Left lung (tissue), 10 donors: Measurements from ENCODE around the gene PKN1. TPM values are rescaled to one million over a fixed set of nuclear protein-coding genes. Genes with fewer than 3 reads are reported as not detected.

Experiments
- ATAC-seq: fragments of 200-7000 bp; cut with Tn5 transposase; one replicate; pipeline ENCODE4 v1.9.1; 2020; ENCODE audit warnings: moderate library complexity
- DNase-seq, 4 donors: peaks; one replicate each; pipeline ENCODE4 v3.0.0-alpha.2; 2013 to 2020
- H3K27ac ChIP-seq, 2 donors: fragments of 200-600 bp; sonication (generic) in 1 of 2; one replicate each; pipeline versions ENCODE4 v1.5.0 to v1.8.0; 2020 to 2021
- H3K27me3 ChIP-seq, 2 donors: fragments of 200-600 bp; sonication (generic) in 1 of 2; one replicate each; pipeline versions ENCODE4 v1.5.0 to v1.8.0; 2020 to 2021
- H3K36me3 ChIP-seq, 2 donors: fragments of 200-600 bp; sonication (generic) in 1 of 2; one replicate each; pipeline versions ENCODE4 v1.5.0 to v1.8.0; 2020 to 2021
- H3K4me1 ChIP-seq, 2 donors: fragments of 200-600 bp; one replicate each; pipeline ENCODE4 v1.8.0; 2021
- H3K4me3 ChIP-seq, 2 donors: fragments of 200-600 bp; sonication (generic) in 1 of 2; one replicate each; pipeline versions ENCODE4 v1.5.0 to v1.8.0; 2020 to 2021; ENCODE audit warnings: mild to moderate bottlenecking in 1 of 2
- H3K9me3 ChIP-seq, 2 donors: fragments of 200-600 bp; sonication (generic) in 1 of 2; one replicate each; pipeline versions ENCODE4 v1.5.0 to v1.8.0; 2020 to 2021
- CTCF ChIP-seq, 2 donors: fragments of 200-600 bp; sonication (generic) in 1 of 2; IDR thresholded peaks; one replicate each; pipeline versions ENCODE4 v1.5.0 to v1.8.0; 2021; ENCODE audit warnings: antibody characterized with exemption in 2 of 2
- intact Hi-C, 2 donors: fragments of 100-400 bp; cut with DNase I; formaldehyde crosslinking; loops; one replicate each; pipeline versions ENCODE4 v1.11.2 to v1.14.2; 2022
- polyA plus RNA-seq, 6 donors: library from polyadenylated mRNA; unstranded; fragments of 120-200 nt; gene quantifications; one replicate each; pipeline ENCODE4 v1.2.1, GENCODE V29; 2013; ENCODE audit not compliant: insufficient read length in 6 of 6
- total RNA-seq, 2 donors: library from RNA; stranded (reverse); fragmentation: NEBNext Ultra II Directional; extraction: Animal tissue kit (Norgen Biotek cat#: 25700); gene quantifications; one replicate each; pipeline ENCODE4 v1.2.1, GENCODE V29; 2021
- donor health status: DM: no; HTN: yes; CAD: no.
- donor health status: DM: no; HTN: no; CAD: no.

The PKN1 gene
- total and polyA plus RNA-seq, 8 donors: 91.9 to 190 (median 101) TPM

- peak; percentile 86 to 96 for TF ChIP-seq CTCF (IDR thresholded peaks at IDR 0.05)
- Histone ChIP-seq H3K4me1 (peaks cover 23 to 29% of the 10 kb centered on the region in 2 donors), H3K36me3 (peaks cover 0 to 56% of the 10 kb centered on the region in 2 donors), H3K27me3 (peaks cover 0 to 8% of the 10 kb centered on the region in 2 donors), H3K9me3 (no peaks in the 10 kb centered on the region), H3K4me3 (no peak overlapping the region), H3K27ac (no peak overlapping the region)
- intact Hi-C loops: no loop called here
- DNase-seq (peak in 1 of 4 donors; percentile 94), ATAC-seq (peak; percentile 37)
Measured at GRCh38 chr19:14479975-14480699, 47.0 kb downstream of the PKN1 start.

- DNase-seq (no peak), ATAC-seq (no peak)
- peaks cover 17 to 23% of the 10 kb centered on the region in 2 donors for H3K4me1 ChIP-seq
- H3K4me3 ChIP-seq: no peak overlapping the region
- H3K9me3 ChIP-seq: no peaks in the 10 kb centered on the region
- no peak overlapping the region for H3K27ac ChIP-seq
- peaks cover 0 to 56% of the 10 kb centered on the region in 2 donors for H3K36me3 ChIP-seq
- intact Hi-C loops: no loop called here
- TF ChIP-seq CTCF (IDR thresholded peaks at IDR 0.05): no peak
- peaks cover 0 to 3% of the 10 kb centered on the region in 2 donors for H3K27me3 ChIP-seq
Measured at GRCh38 chr19:14480700-14481079, 47.6 kb downstream of the PKN1 start.

- intact Hi-C loops: no loop called here
- Histone ChIP-seq H3K36me3 (peaks cover 0 to 60% of the 10 kb centered on the region in 2 donors), H3K4me1 (peaks cover 13 to 14% of the 10 kb centered on the region in 2 donors), H3K27me3 (no peaks in the 10 kb centered on the region), H3K4me3 (no peak overlapping the region), H3K27ac (no peak overlapping the region), H3K9me3 (no peaks in the 10 kb centered on the region)
- no peak for TF ChIP-seq CTCF (IDR thresholded peaks at IDR 0.05)
- DNase-seq (no peak), ATAC-seq (no peak)
Measured at GRCh38 chr19:14482172-14482941, 49.3 kb downstream of the PKN1 start.

- intact Hi-C loops: no loop called here
- Histone ChIP-seq H3K36me3 (peaks cover 0 to 62% of the 10 kb centered on the region in 2 donors), H3K27ac (no peak overlapping the region), H3K9me3 (no peaks in the 10 kb centered on the region), H3K27me3 (no peaks in the 10 kb centered on the region), H3K4me1 (no peaks in the 10 kb centered on the region), H3K4me3 (no peak overlapping the region)
- no peak for ATAC-seq
- no peak for TF ChIP-seq CTCF (IDR thresholded peaks at IDR 0.05)
- DNase-seq: no peak
Measured at GRCh38 chr19:14487370-14488125, 54.4 kb downstream of the PKN1 start.
